Measurements from ENCODE around the gene FOXL1. TPM values are rescaled to one million over a fixed set of nuclear protein-coding genes. Genes with fewer than 3 reads are reported as not detected.

The FOXL1 gene
- total RNA-seq, 2 donors from 2014 or later = 0.37 TPM; not detected in 1

GRCh38 chr16:86536621-86537020 is 41.7 kb upstream of the FOXL1 start:
- peaks cover 26% of the 10 kb centered on the region for H3K36me3 ChIP-seq (ENCODE audit: control insufficient read depth, insufficient read depth, low read length)
- Mint-ChIP-seq H3K4me1 (no peaks in the 10 kb centered on the region), H3K27me3 (ENCODE audit: insufficient read depth) (no peaks in the 10 kb centered on the region)

GRCh38 chr16:86537486-86537885 is 40.9 kb upstream of the FOXL1 start:
- no peak overlapping the region for H3K4me3 Mint-ChIP-seq
- DNase-seq = no peak
- no peak overlapping the region for H3K27ac ChIP-seq (ENCODE audit: low read depth, low read length)
- H3K9me3 Mint-ChIP-seq = no peaks in the 10 kb centered on the region
- no peaks in the 10 kb centered on the region for H3K27me3 ChIP-seq (ENCODE audit: control insufficient read depth, insufficient read depth, low read length, poor library complexity, severe bottlenecking)
- no peak for TF ChIP-seq CTCF (conservative IDR thresholded peaks at IDR 0.05)
- H3K27ac Mint-ChIP-seq = no peak overlapping the region
- H3K36me3 ChIP-seq (ENCODE audit: control insufficient read depth, insufficient read depth, low read length) = peaks cover 31% of the 10 kb centered on the region
- WGBS, 2 experiments (ENCODE audit: insufficient coverage in 1 of 2, insufficient read length in 1 of 2) = 92 to 94% methylated on average over 3 to 4 of the region's 4 CpGs
- H3K9ac ChIP-seq (ENCODE audit: extremely low read depth, low read length, poor library complexity, severe bottlenecking) = no peak overlapping the region
- no peaks in the 10 kb centered on the region for H3K4me1 ChIP-seq (ENCODE audit: control insufficient read depth, insufficient read depth, low read length)
- no peak overlapping the region for H3K4me3 ChIP-seq (ENCODE audit: low read length)
- peaks cover 6% of the 10 kb centered on the region for H3K36me3 Mint-ChIP-seq (ENCODE audit: low read depth)
- H3K4me1 Mint-ChIP-seq = no peaks in the 10 kb centered on the region
- H3K9me3 ChIP-seq (ENCODE audit: control insufficient read depth, low read length) = no peaks in the 10 kb centered on the region
- H3K27me3 Mint-ChIP-seq (ENCODE audit: insufficient read depth) = no peaks in the 10 kb centered on the region

More at GRCh38 chr16:86536621-86537020, 41.7 kb upstream of the FOXL1 start:
- Mint-ChIP-seq H3K27ac (no peak overlapping the region), H3K36me3 (ENCODE audit: low read depth) (peaks cover 6% of the 10 kb centered on the region), H3K4me3 (no peak overlapping the region), H3K9me3 (no peaks in the 10 kb centered on the region)
- H3K9me3 ChIP-seq (ENCODE audit: control insufficient read depth, low read length) = no peaks in the 10 kb centered on the region
- no peaks in the 10 kb centered on the region for H3K4me1 ChIP-seq (ENCODE audit: control insufficient read depth, insufficient read depth, low read length)
- peak; percentile 35 for DNase-seq
- no peak overlapping the region for H3K27ac ChIP-seq (ENCODE audit: low read depth, low read length)
- 97 to 98% methylated on average over 12 to 17 of the region's 17 CpGs for WGBS, 2 experiments (ENCODE audit: insufficient coverage in 1 of 2, insufficient read length in 1 of 2)
- H3K27me3 ChIP-seq (ENCODE audit: control insufficient read depth, insufficient read depth, low read length, poor library complexity, severe bottlenecking) = no peaks in the 10 kb centered on the region
- H3K4me3 ChIP-seq (ENCODE audit: low read length) = no peak overlapping the region
- no peak overlapping the region for H3K9ac ChIP-seq (ENCODE audit: extremely low read depth, low read length, poor library complexity, severe bottlenecking)
- TF ChIP-seq CTCF (conservative IDR thresholded peaks at IDR 0.05) = no peak

GRCh38 chr16:86538196-86538780 is 40.1 kb upstream of the FOXL1 start:
- no peak overlapping the region for H3K27ac ChIP-seq (ENCODE audit: low read depth, low read length)
- H3K36me3 Mint-ChIP-seq (ENCODE audit: low read depth) = peaks cover 6% of the 10 kb centered on the region
- no peak overlapping the region for H3K27ac Mint-ChIP-seq
- DNase-seq = no peak
- peaks cover 31% of the 10 kb centered on the region for H3K36me3 ChIP-seq (ENCODE audit: control insufficient read depth, insufficient read depth, low read length)
- 89 to 98% methylated on average over 10 to 17 of the region's 17 CpGs for WGBS, 2 experiments (ENCODE audit: insufficient coverage in 1 of 2, insufficient read length in 1 of 2)
- H3K27me3 Mint-ChIP-seq (ENCODE audit: insufficient read depth) = no peaks in the 10 kb centered on the region
- no peak overlapping the region for H3K4me3 ChIP-seq (ENCODE audit: low read length)
- no peak for TF ChIP-seq CTCF (conservative IDR thresholded peaks at IDR 0.05)
- H3K27me3 ChIP-seq (ENCODE audit: control insufficient read depth, insufficient read depth, low read length, poor library complexity, severe bottlenecking) = no peaks in the 10 kb centered on the region
- no peak overlapping the region for H3K4me3 Mint-ChIP-seq
- H3K9me3 Mint-ChIP-seq = no peaks in the 10 kb centered on the region
- no peaks in the 10 kb centered on the region for H3K9me3 ChIP-seq (ENCODE audit: control insufficient read depth, low read length)
- H3K9ac ChIP-seq (ENCODE audit: extremely low read depth, low read length, poor library complexity, severe bottlenecking) = no peak overlapping the region
- no peaks in the 10 kb centered on the region for H3K4me1 Mint-ChIP-seq
- no peaks in the 10 kb centered on the region for H3K4me1 ChIP-seq (ENCODE audit: control insufficient read depth, insufficient read depth, low read length)

Data from endodermal cell (in vitro differentiated cells).